AG20443 (cell line): ENCODE results near the gene NOSIP.
A peak's percentile ranks its signal among the peaks of the same experiment; 100 is the strongest.

Experiments
- DNase-seq: peaks from one replicate; pipeline ENCODE4 v3.0.0; 2012; ENCODE audit warnings: low spot score, mixed read lengths

Gene NOSIP

GRCh38 chr19:49546825-49547565 is 33.4 kb downstream of the NOSIP start:
- peak; percentile 88 for DNase-seq

DNA sequence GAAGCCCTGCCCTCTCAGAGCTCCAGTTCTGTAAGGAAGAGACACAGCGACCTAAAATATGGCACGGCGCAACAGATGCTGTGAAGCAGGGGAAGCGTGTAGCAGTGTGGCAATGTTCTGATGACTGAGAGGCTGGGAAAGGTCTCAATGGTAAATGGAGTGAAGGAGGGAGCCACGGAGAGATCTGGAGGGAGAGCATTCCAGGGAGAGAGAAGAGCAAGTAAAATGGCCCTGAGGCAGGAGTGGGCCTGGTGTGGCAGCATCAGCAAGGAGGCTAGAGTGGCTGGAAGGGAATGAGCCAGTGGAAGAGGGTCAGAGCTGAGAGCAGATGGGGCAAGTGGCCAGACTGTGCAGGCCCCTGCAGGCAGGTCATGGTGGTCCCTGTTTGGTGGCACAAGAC is 36.2 kb downstream of the NOSIP start:
- no peak for DNase-seq

GRCh38 chr19:49543032-49543431 is 37.3 kb downstream of the NOSIP start:
- no peak for DNase-seq

DNA sequence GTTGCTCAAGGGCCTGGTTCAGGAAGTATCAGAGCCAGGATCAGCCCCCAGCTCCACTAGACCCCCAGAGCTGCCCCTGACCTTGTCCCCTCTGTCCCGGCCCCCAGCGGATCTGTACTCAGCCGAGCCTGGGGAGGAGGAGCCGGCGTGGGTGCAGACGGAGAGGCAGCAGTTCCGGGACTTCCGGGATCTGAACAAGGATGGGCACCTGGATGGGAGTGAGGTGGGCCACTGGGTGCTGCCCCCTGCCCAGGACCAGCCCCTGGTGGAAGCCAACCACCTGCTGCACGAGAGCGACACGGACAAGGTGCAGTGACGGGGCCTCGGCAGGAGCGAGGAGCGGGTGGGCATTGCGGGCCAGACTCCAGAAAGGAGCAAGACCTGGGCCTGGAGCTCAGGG is 37.9 kb downstream of the NOSIP start:
- DNase-seq, result no peak

DNA sequence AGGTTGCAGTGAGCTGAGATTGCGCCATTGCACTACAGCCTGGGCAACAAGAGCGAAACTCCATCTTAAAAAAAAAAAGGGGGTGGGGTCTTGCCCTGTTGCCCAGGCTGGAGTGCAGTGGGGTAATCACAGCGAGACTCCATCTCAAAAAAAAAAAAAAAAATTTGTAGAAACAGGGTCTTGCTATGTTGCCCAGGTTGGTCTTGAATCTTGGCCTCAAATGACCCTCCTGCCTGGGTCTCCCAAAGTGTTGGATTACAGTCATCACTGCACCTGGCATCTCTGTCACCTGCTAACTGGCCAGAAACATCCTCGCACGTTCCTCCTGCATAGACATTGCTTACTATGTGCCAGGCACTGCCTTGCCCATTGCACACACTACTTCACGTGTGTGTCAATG is 38.4 kb downstream of the NOSIP start:
- no peak for DNase-seq

DNA sequence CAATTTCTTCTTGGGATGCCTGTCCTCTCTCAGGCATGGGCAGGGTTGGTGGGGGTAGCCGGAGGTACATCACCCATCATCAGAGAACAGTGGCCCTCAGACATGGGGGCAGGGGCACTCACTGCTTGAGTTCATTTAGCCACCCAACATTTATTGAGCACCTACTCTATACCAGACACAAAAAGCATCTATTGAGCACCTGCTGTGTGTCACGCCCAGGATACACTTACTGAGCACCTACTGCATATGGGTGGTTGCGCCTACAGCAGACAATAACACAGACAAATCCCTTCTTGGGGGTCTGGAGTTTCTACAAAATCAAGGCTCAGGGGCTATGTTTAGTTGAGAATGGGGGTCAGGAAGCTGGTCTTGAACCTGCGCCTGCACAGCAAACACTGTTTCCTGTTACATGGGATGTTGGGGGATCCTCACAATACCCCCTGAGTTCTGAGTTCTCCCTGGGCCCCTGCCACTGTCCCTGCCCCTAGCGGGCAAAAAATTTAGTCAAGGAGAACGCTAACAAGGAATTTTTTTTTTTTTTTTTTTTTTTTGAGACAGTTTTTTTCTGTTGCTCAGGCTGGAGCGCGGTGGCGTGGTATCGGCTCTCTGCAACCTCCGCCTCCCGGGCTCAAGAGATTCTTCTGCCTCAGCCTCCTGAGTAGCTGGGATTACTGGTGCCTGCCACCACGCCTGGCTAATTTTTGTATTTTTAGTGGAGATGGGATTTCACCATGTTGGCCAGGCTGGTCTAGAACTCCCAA is 41.0 kb downstream of the NOSIP start:
- no peak for DNase-seq

DNA sequence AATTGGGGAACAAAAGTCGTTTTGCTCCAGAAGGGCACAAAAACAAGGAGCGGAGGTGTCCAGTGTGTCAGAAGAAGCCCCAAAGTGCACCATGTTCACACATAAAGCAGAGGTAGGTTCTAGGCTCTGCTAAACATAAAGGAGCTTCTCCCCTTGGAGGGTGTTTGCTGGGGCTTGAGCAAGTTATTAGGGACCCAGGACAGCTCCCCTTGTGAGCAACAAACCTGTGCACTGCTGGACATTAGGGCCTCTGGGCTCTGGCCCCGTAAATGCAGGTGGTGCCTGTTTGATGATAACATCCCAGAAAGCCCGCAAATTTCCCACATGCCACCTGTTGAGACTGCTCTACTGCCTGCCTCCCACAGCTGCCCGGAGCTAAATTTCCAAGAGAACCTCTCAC is 41.7 kb downstream of the NOSIP start:
- DNase-seq, result no peak

- DNase-seq, result no peak
These were observed 43.4 kb downstream of the NOSIP start for GRCh38 chr19:49536921-49537462.

DNA sequence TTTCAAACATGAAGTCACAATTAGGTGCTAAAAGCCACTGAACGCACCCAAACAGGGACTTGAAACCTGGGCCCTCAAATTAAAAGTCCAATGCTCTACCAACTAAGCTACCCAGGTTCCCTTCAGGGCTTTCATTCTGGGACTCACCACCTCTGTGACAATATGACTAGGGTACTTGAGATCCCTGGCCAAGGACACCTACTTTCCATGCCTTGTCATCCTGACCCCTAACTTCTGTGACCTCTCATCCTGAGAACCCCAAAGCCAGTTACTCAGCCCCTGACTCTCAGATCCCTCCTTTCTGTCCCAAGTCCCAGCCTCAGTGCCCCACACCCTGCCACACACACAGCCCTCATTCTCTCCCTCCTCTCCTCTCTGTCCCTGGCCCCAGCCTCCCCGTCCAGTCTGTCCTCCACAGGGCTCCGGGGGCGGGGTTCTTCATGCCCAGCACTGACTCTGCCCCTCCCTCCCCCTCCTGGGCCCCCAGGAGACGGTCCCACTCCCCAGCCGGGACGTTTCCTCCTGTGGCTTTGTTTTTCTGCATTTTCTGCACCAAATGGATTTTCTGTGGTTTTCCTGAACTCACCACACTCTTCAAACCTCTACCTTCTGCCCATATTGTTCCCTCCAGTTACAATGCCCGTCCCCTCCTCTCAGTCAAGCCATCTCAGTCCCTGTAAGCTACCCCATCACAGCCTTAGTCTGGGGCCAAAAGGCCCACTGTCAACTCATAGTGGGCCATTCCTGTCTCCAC is 45.5 kb downstream of the NOSIP start:
- DNase-seq, result no peak

GRCh38 chr19:49533551-49534488 is 46.5 kb downstream of the NOSIP start:
- DNase-seq, result peak; percentile 79

DNA sequence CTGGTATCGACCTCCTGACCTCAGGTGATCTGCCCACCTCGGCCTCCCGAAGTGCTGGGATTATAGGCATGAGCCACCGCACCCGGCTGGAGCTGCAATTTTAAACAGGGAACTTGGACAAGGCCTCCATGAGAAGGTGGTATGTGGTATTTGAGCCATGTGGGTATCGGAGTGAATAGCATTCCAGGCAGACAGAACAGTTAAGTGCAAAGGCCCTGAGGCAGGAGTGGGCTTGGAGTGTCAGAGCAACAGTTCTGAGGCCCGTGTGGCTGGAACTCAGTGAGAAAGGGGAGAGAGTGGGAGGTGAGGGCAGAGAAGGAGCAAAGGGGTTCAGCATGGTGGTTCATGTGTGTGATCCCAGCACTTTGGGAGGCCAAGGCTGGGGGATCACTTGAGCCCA is 49.6 kb downstream of the NOSIP start:
- DNase-seq, result no peak

DNA sequence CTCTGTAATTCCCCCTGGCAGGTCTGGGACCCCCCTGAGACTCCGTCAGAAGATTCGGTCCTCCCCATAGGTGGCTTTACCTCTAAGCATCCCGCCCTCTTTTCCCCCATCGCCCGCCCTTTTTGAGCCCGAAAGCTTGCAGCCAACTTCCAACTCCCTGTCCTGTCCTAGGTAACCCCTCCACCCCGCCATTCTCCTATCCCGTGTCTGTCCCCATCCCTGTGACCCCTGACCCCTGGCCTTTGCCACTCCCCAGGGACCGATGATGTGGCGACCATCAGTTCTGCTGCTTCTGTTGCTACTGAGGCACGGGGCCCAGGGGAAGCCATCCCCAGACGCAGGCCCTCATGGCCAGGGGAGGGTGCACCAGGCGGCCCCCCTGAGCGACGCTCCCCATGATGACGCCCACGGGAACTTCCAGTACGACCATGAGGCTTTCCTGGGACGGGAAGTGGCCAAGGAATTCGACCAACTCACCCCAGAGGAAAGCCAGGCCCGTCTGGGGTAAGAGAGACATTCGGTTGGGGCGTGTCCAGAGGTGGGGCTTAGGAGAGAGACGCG is 52.1 kb downstream of the NOSIP start:
- peak; percentile 70 for DNase-seq

DNA sequence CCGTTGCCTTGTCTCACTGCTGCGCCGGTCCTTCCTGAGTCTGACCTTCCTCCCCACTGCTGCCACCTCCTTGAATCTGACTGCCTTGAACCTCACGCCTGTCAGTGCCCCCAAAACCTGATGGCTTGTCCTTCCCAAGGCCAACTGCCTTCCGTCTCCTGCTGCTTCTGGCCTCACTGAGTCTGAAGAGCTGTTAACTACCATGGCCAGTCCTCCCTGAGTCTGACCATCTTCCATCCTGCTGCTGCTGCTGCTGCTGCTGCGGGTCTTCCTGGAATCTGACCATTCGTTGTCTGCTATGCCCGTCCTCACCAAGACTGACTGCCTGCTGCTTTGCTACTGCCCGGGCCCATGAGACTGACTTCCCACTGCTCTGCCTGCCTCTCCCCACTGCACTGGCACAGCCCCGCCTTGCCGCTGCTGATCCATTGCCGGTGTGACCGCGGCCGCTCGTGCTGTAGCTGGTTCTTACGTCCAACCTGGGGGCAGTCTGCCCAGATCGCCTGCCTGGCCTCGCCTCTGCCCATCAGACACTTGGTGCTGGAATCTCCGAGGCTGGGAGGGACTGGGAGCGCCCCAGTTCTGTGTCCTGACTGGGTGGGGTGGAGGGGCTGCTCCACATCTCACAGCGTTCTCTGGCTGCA is 55.4 kb downstream of the NOSIP start:
- no peak for DNase-seq

DNA sequence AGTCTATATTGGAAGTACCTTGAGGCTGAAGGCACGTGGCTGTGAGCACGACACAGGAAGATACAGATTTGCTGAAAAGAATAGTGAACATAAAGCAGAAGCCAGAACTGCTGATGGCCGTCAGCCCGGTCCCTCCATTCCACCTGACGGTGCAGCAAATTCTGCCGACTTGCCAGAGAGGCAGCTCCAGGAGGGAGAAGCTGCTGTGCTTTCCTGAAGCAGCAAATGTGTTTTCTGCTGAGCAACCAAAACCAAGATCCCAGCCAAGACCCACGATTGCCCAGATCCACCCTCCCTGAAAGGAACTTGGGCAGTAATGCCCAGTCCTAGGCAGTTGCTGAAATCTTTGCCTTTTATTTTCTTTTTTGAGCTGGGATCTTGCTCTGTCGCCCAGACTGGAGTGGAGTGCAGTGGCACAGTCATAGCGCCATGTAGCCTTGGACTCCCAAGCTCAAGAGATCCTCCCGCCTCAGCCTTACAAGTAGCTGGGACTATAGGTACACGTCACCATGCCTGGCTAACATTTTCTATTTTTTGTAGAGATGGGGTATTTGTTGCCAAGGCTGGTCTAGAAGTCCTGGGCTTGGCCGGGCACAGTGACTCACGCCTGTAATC is 59.5 kb downstream of the NOSIP start:
- DNase-seq, result no peak

- no peak for DNase-seq
These were observed 62.3 kb downstream of the NOSIP start for GRCh38 chr19:49518033-49518432.

GRCh38 chr19:49515767-49516166 is 64.6 kb downstream of the NOSIP start:
- DNase-seq, result no peak

- no peak for DNase-seq
These were observed 66.2 kb downstream of the NOSIP start for GRCh38 chr19:49514151-49514550.

GRCh38 chr19:49513746-49514118 is 66.6 kb downstream of the NOSIP start:
- DNase-seq, result no peak

GRCh38 chr19:49512970-49513745 is 67.2 kb downstream of the NOSIP start:
- peak; percentile 65 for DNase-seq
